Measurements from ENCODE around the gene NBEAL2.

Gene NBEAL2

GRCh38 chr3:46953234-46954010, 26.0 kb upstream of the NBEAL2 start:
- Histone ChIP-seq H3K27me3 (no peaks in the 10 kb centered on the region), H3K36me3 (no peaks in the 10 kb centered on the region), H3K9me3 (no peaks in the 10 kb centered on the region), H3K4me3 (ENCODE audit: low read depth, low read length) (no peak overlapping the region), H3K4me1 (peaks cover 10% of the 10 kb centered on the region)
- no peak for DNase-seq
- TF ChIP-seq, protein P1, sequence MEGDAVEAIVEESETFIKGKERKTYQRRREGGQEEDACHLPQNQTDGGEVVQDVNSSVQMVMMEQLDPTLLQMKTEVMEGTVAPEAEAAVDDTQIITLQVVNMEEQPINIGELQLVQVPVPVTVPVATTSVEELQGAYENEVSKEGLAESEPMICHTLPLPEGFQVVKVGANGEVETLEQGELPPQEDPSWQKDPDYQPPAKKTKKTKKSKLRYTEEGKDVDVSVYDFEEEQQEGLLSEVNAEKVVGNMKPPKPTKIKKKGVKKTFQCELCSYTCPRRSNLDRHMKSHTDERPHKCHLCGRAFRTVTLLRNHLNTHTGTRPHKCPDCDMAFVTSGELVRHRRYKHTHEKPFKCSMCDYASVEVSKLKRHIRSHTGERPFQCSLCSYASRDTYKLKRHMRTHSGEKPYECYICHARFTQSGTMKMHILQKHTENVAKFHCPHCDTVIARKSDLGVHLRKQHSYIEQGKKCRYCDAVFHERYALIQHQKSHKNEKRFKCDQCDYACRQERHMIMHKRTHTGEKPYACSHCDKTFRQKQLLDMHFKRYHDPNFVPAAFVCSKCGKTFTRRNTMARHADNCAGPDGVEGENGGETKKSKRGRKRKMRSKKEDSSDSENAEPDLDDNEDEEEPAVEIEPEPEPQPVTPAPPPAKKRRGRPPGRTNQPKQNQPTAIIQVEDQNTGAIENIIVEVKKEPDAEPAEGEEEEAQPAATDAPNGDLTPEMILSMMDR (IDR thresholded peaks at IDR 0.05; ENCODE audit: low read depth, low read length) = no peak

DNA sequence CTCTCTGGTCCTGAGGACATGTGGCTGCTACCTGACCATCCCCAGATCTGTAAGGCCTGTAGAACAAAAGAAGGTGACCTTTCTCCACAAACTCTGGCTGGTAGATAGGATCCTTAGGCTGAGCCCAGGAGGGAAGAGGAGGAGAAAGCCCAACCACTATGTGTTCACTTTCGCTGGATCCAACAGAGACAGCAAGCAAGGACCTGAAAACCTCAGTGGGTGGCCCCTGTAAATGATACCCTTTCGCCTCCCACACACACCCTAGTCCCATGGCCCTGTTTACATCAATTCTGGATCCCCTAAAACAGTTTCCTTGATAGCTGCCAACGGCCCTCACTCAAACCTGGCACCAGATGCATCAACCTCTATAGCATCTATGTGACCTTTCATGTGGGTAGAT, 25.3 kb upstream of the NBEAL2 start:
- H3K4me3 ChIP-seq (ENCODE audit: low read depth, low read length) = no peak overlapping the region
- DNase-seq = no peak
- no peaks in the 10 kb centered on the region for H3K36me3 ChIP-seq
- no peaks in the 10 kb centered on the region for H3K27me3 ChIP-seq
- TF ChIP-seq, protein P1 (IDR thresholded peaks at IDR 0.05; ENCODE audit: low read depth, low read length) = no peak
- H3K4me1 ChIP-seq = peaks cover 4% of the 10 kb centered on the region; the same call in 1 of the 2 replicates
- no peaks in the 10 kb centered on the region for H3K9me3 ChIP-seq

GRCh38 chr3:46955157-46955556, 24.3 kb upstream of the NBEAL2 start:
- no peaks in the 10 kb centered on the region for H3K4me1 ChIP-seq
- no peak for DNase-seq
- TF ChIP-seq, protein P1 (IDR thresholded peaks at IDR 0.05; ENCODE audit: low read depth, low read length) = no peak

GRCh38 chr3:46955801-46956259, 23.6 kb upstream of the NBEAL2 start:
- Histone ChIP-seq H3K4me1 (no peaks in the 10 kb centered on the region), H3K9me3 (no peaks in the 10 kb centered on the region), H3K4me3 (ENCODE audit: low read depth, low read length) (no peak overlapping the region), H3K27me3 (no peaks in the 10 kb centered on the region), H3K36me3 (no peaks in the 10 kb centered on the region)
- TF ChIP-seq, protein P1 (IDR thresholded peaks at IDR 0.05; ENCODE audit: low read depth, low read length) = no peak
- DNase-seq = no peak

More at GRCh38 chr3:46955157-46955556, 24.3 kb upstream of the NBEAL2 start:
- Histone ChIP-seq H3K36me3 (no peaks in the 10 kb centered on the region), H3K4me3 (ENCODE audit: low read depth, low read length) (no peak overlapping the region), H3K27me3 (no peaks in the 10 kb centered on the region), H3K9me3 (no peaks in the 10 kb centered on the region)

DNA sequence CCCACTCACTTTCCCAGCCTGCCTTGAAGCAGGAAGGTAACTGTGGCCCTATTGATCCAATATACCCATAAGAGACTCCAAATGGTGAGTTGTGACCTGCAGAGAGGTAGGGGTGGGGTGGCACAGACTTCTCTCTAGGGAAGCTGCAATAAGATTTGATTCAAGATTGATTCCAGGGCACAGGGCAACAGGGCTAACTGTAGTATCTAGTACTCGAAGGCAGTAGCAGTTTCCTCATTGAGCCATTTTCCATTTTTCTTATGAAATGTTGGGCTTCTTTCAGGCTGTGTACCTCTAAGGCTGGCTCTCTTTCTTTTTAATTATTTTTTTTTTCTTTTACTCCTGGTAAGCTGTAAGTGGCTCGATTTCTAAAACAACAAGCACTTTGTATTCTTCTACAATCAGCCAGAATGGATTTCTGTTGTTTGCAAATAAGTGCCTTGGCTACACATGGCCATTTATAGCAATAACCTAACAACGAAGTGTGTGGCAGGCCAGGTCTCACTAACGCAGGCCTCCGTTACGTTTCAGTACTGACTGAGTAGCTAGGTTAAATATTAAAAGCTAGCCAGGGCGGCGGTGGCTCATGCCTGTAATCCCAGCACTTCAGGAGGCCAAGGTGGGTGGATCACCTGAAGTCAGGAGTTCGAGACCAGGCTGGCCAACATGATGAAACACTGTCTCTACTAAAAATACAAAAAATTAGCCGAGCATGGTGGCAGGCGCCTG, 22.2 kb upstream of the NBEAL2 start:
- no peaks in the 10 kb centered on the region for H3K9me3 ChIP-seq
- no peaks in the 10 kb centered on the region for H3K27me3 ChIP-seq
- no peaks in the 10 kb centered on the region for H3K4me1 ChIP-seq
- DNase-seq = no peak
- no peaks in the 10 kb centered on the region for H3K36me3 ChIP-seq
- TF ChIP-seq, protein P1 (IDR thresholded peaks at IDR 0.05; ENCODE audit: low read depth, low read length) = no peak
- H3K4me3 ChIP-seq (ENCODE audit: low read depth, low read length) = no peak overlapping the region
